HCT116 (cell line): ENCODE results near the gene DHRS9. TPM values are rescaled to one million over a fixed set of nuclear protein-coding genes. Genes with fewer than 3 reads are reported as not detected.
A peak's percentile ranks its signal among the peaks of the same experiment; 100 is the strongest.

Experiments used
- ATAC-seq: fragments of 200-7000 bp; cut with Tn5 transposase; 2 replicates; pipeline ENCODE4 v1.9.1; 2020; ENCODE audit warnings: mild to moderate bottlenecking, moderate library complexity
- BruUV-seq: library from RNA; stranded (reverse); fragments of 400-500 nt; replicated peaks from 2 replicates; lab custom pipeline; 2021; lab: Mats Ljungman, UMichigan
- CTCF ChIA-PET: fragments of 300-600 bp; sonication (Branson Sonifier 250); formaldehyde crosslinking; loops from one replicate; lab custom pipeline; 2021; ENCODE audit warnings: antibody characterized with exemption; lab: Charles Lee
- POLR2A ChIA-PET: fragments of 300-600, 350-600 bp; sonication (Branson Sonifier 250); formaldehyde crosslinking; loops from one replicate; lab custom pipeline; 2021; ENCODE audit warnings: antibody characterized with exemption; lab: Charles Lee
- RAD21 ChIA-PET, 2 experiments: fragments of 300-600 bp; sonication (Branson Sonifier 250); formaldehyde crosslinking; loops; one replicate each; lab custom pipeline; 2023; ENCODE audit warnings: low total read pairs in 2 of 2; ENCODE audit not compliant: uncharacterized antibody in 2 of 2, unreplicated experiment in 2 of 2, low non-redundant PET in 1 of 2; lab: Charles Lee
- DNase-seq: peaks from one replicate; pipeline ENCODE4 v3.0.0-alpha.2; 2010; ENCODE audit warnings: low read depth, low spot score
- H2AFZ ChIP-seq: fragments of 200-600 bp; shearing (Covaris generic), sonication (generic); 2 replicates; pipeline ENCODE4 v1.6.1; 2017; ENCODE audit warnings: low read depth, mixed run types, mixed read lengths, antibody characterized with exemption, low read length; ENCODE audit not compliant: poor library complexity, severe bottlenecking
- H3K27ac ChIP-seq: 2 replicates; pipeline ENCODE4 v1.5.1; 2012; ENCODE audit warnings: low read depth, low read length
- H3K27me3 ChIP-seq: fragments of 200-600 bp; sonication (generic); 2 replicates; pipeline ENCODE4 v1.6.1; 2016; ENCODE audit warnings: mixed run types, low read length, mixed read lengths; ENCODE audit not compliant: insufficient read depth
- H3K36me3 ChIP-seq, 2 experiments: fragments of 200-500 bp in 1 of 2; fragments of 200-600 bp in 1 of 2; sonication (Bioruptor generic) in 1 of 2; sonication (generic) in 1 of 2; 2 replicates each; pipeline versions ENCODE4 v1.5.1 to v1.6.1; 2014 to 2016; ENCODE audit warnings: low read length in 2 of 2, inconsistent platforms in 1 of 2, mixed read lengths in 1 of 2, mixed run types in 1 of 2; ENCODE audit not compliant: insufficient read depth in 2 of 2, control insufficient read depth in 1 of 2
- H3K4me1 ChIP-seq, 2 experiments: fragments of 200-600 bp in 1 of 2; sonication (generic) in 1 of 2; 2 replicates each; pipeline versions ENCODE4 v1.5.1 to v1.6.1; 2012 to 2017; ENCODE audit warnings: low read length in 2 of 2, inconsistent platforms in 1 of 2, mild to moderate bottlenecking in 1 of 2, mixed read lengths in 1 of 2, mixed run types in 1 of 2, moderate library complexity in 1 of 2; ENCODE audit not compliant: insufficient read depth in 2 of 2, control insufficient read depth in 1 of 2
- H3K4me2 ChIP-seq: fragments of 200-600 bp; sonication (generic); 2 replicates; pipeline ENCODE4 v1.6.1; 2017; ENCODE audit warnings: mixed run types, low read length, mixed read lengths
- H3K4me3 ChIP-seq, 2 experiments: fragments of 200-600 bp in 1 of 2; sonication (generic) in 1 of 2; replicated peaks in 1 of 2; 2 replicates each; pipeline ENCODE4 v1.5.1; 2011 to 2016; ENCODE audit warnings: low read length in 2 of 2, control low read depth in 1 of 2, low read depth in 1 of 2, mild to moderate bottlenecking in 1 of 2, mixed read lengths in 1 of 2, mixed run types in 1 of 2
- H3K79me2 ChIP-seq: fragments of 200-600 bp; sonication (generic); 2 replicates; pipeline ENCODE4 v1.6.1; 2017; ENCODE audit warnings: mild to moderate bottlenecking, mixed run types, low read length, moderate library complexity, mixed read lengths; ENCODE audit not compliant: insufficient read depth
- H3K9ac ChIP-seq: fragments of 200-600 bp; sonication (generic); 2 replicates; pipeline ENCODE4 v1.6.1; 2016; ENCODE audit warnings: low read length, mixed read lengths
- H3K9me2 ChIP-seq: fragments of 200-600 bp; sonication (generic), shearing (Covaris generic); 2 replicates; pipeline ENCODE4 v1.6.1; 2017; ENCODE audit warnings: mixed run types, mild to moderate bottlenecking, moderate library complexity; ENCODE audit not compliant: insufficient read depth
- H3K9me3 ChIP-seq, 2 experiments: fragments of 200-500 bp in 1 of 2; fragments of 200-600 bp in 1 of 2; sonication (Bioruptor generic) in 1 of 2; sonication (generic) in 1 of 2; 2 replicates each; pipeline ENCODE4 v1.6.1; 2014 to 2017; ENCODE audit warnings: low read length in 2 of 2, mixed read lengths in 2 of 2, inconsistent platforms in 1 of 2, low read depth in 1 of 2, mild to moderate bottlenecking in 1 of 2, mixed run types in 1 of 2, moderate library complexity in 1 of 2; ENCODE audit not compliant: control insufficient read depth in 1 of 2, insufficient read depth in 1 of 2
- H4K20me1 ChIP-seq: fragments of 200-600 bp; sonication (generic), shearing (Covaris generic); 2 replicates; pipeline ENCODE4 v1.6.1; 2017; ENCODE audit warnings: mixed run types, mild to moderate bottlenecking, moderate library complexity; ENCODE audit not compliant: insufficient read depth
- CBX3 ChIP-seq: IDR thresholded peaks from 2 replicates; pipeline ENCODE4 v1.6.1; 2012; ENCODE audit warnings: low read depth
- CEBPB ChIP-seq: IDR thresholded peaks from 2 replicates; pipeline ENCODE4 v1.6.1; 2012; ENCODE audit warnings: low read depth
- ELF1 ChIP-seq: IDR thresholded peaks from 2 replicates; pipeline ENCODE4 v1.6.1; 2012; ENCODE audit warnings: low read depth, borderline replicate concordance
- EZH2 ChIP-seq: fragments of 200-600 bp; sonication (generic); IDR thresholded peaks from 2 replicates; pipeline ENCODE4 v1.6.1; 2017; ENCODE audit warnings: antibody characterized with exemption, mixed run types
- EZH2phosphoT487 ChIP-seq: fragments of 200-600 bp; IDR thresholded peaks from 2 replicates; pipeline ENCODE4 v1.6.1; 2018; ENCODE audit warnings: antibody characterized with exemption, borderline replicate concordance
- FOSL1 ChIP-seq: IDR thresholded peaks from 2 replicates; pipeline ENCODE4 v1.6.1; 2012; ENCODE audit warnings: low read depth
- JUND ChIP-seq: IDR thresholded peaks from 2 replicates; pipeline ENCODE4 v1.6.1; 2012
- MAX ChIP-seq: IDR thresholded peaks from 2 replicates; pipeline ENCODE4 v1.6.1; 2012
- POLR2A ChIP-seq: IDR thresholded peaks from 2 replicates; pipeline ENCODE4 v1.7.0; 2011; ENCODE audit warnings: borderline replicate concordance; ENCODE audit not compliant: insufficient read depth, insufficient read length; ENCODE audit errors: extremely low read depth
- POLR2AphosphoS5 ChIP-seq: IDR thresholded peaks from 2 replicates; pipeline ENCODE4 v1.6.1; 2011; ENCODE audit warnings: mild to moderate bottlenecking, low read depth, low read length, moderate library complexity
- SIN3A ChIP-seq: IDR thresholded peaks from 2 replicates; pipeline ENCODE4 v1.6.1; 2012; ENCODE audit warnings: low read depth
- SP1 ChIP-seq: IDR thresholded peaks from 2 replicates; pipeline ENCODE4 v1.6.1; 2012; ENCODE audit warnings: low read depth
- SRF ChIP-seq: IDR thresholded peaks from 2 replicates; pipeline ENCODE4 v1.6.1; 2012; ENCODE audit warnings: low read depth
- TCF7L2 ChIP-seq: IDR thresholded peaks from 2 replicates; pipeline ENCODE4 v1.7.0; 2011; ENCODE audit warnings: borderline replicate concordance, inconsistent platforms; ENCODE audit not compliant: insufficient read depth, insufficient read length; ENCODE audit errors: extremely low read depth
- ZNF274 ChIP-seq: fragments of 200-500 bp; sonication (Bioruptor generic); IDR thresholded peaks from 2 replicates; pipeline ENCODE4 v1.6.1; 2014; ENCODE audit warnings: mild to moderate bottlenecking, low read depth, low read length, inconsistent platforms
- intact Hi-C: fragments of 100-400 bp; cut with micrococcal nuclease; formaldehyde crosslinking; loops from 2 replicates; pipeline ENCODE4 v1.10.0; 2022
- total RNA-seq: library from RNA; stranded (reverse); gene quantifications from one replicate; pipeline ENCODE4 v1.2.1, GENCODE V29; 2021; ENCODE audit not compliant: unreplicated experiment
- TF ChIP-seq, protein P1 (sequence below): IDR thresholded peaks from 2 replicates; pipeline ENCODE4 v1.6.1; 2011; ENCODE audit warnings: mild to moderate bottlenecking, low read length, moderate library complexity; ENCODE audit not compliant: insufficient replicate concordance; ENCODE audit errors: extremely low read depth

The DHRS9 gene
- total RNA-seq, 1 experiment from 2014 or later = 0.15 TPM

- TF ChIP-seq MAX (no peak), FOSL1 (no peak), SIN3A (no peak)
Observed at GRCh38 chr2:169093535-169093934, 24.2 kb downstream of the DHRS9 start (continued).

- intact Hi-C loops = no loop called here
- CTCF ChIA-PET = no interaction called here
- POLR2A ChIA-PET = no interaction called here
Observed at GRCh38 chr2:169094676-169095075, 25.3 kb downstream of the DHRS9 start.

GRCh38 chr2:169095621-169096105 lies 26.3 kb downstream of the DHRS9 start:
- Histone ChIP-seq H3K27ac (no peak overlapping the region), H3K4me1 (peaks cover 18 to 31% of the 10 kb centered on the region in 2 experiments; a peak in 3 of 4 replicates), H2AFZ (peak overlapping the region; percentile 81), H3K9ac (no peak overlapping the region), H3K4me2 (peak overlapping the region; percentile 72), H3K9me3 (no peaks in the 10 kb centered on the region), H3K27me3 (peaks cover 5% of the 10 kb centered on the region; the same call in 1 of the 2 replicates), H3K79me2 (no peaks in the 10 kb centered on the region), H3K4me3 (peak overlapping the region in 1 of 2 experiments; percentile 22; a peak in 1 of 4 replicates), H4K20me1 (no peaks in the 10 kb centered on the region), H3K9me2 (no peaks in the 10 kb centered on the region), H3K36me3 (no peaks in the 10 kb centered on the region)
- ATAC-seq = peak; percentile 84
- RAD21 ChIA-PET = no interaction called here
- intact Hi-C loops = no loop called here
- POLR2A ChIA-PET = no interaction called here
- CTCF ChIA-PET = interaction anchor here (1.2 to 1.8 kb wide), 2 partner anchors 14 to 126 kb away, joined by 7 to 9 read pairs; no protein-coding TSS in a partner anchor
- BruUV-seq = no TSS peak
- DNase-seq = peak; percentile 48
- TF ChIP-seq POLR2AphosphoS5 (no peak), SRF (no peak), POLR2A (no peak), FOSL1 (peak; percentile 71), SIN3A (no peak), ELF1 (no peak), MAX (peak; percentile 36; the same call in 1 of the 2 replicates), SP1 (peak; percentile 53), CEBPB (peak; percentile 61), CBX3 (peak; percentile 83), ZNF274 (no peak), EZH2phosphoT487 (no peak), EZH2 (no peak)
- TF ChIP-seq, protein P1, sequence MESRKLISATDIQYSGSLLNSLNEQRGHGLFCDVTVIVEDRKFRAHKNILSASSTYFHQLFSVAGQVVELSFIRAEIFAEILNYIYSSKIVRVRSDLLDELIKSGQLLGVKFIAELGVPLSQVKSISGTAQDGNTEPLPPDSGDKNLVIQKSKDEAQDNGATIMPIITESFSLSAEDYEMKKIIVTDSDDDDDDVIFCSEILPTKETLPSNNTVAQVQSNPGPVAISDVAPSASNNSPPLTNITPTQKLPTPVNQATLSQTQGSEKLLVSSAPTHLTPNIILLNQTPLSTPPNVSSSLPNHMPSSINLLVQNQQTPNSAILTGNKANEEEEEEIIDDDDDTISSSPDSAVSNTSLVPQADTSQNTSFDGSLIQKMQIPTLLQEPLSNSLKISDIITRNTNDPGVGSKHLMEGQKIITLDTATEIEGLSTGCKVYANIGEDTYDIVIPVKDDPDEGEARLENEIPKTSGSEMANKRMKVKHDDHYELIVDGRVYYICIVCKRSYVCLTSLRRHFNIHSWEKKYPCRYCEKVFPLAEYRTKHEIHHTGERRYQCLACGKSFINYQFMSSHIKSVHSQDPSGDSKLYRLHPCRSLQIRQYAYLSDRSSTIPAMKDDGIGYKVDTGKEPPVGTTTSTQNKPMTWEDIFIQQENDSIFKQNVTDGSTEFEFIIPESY = no peak

More at GRCh38 chr2:169094676-169095075, 25.3 kb downstream of the DHRS9 start:
- ATAC-seq (no peak), DNase-seq (no peak)
- H3K4me2 ChIP-seq = no peak overlapping the region; the same call in 1 of the 2 replicates
- no peaks in the 10 kb centered on the region for H3K9me3 ChIP-seq
- no peaks in the 10 kb centered on the region for H4K20me1 ChIP-seq
- no peak overlapping the region for H3K9ac ChIP-seq
- H2AFZ ChIP-seq = no peak overlapping the region
- H3K4me3 ChIP-seq = no peak overlapping the region
- H3K4me1 ChIP-seq = peaks cover 18 to 31% of the 10 kb centered on the region in 2 experiments; a peak in 3 of 4 replicates
- H3K36me3 ChIP-seq = no peaks in the 10 kb centered on the region
- no peaks in the 10 kb centered on the region for H3K9me2 ChIP-seq
- RAD21 ChIA-PET = no interaction called here
- no peak overlapping the region for H3K27ac ChIP-seq
- BruUV-seq = no TSS peak
- H3K27me3 ChIP-seq = peaks cover 5% of the 10 kb centered on the region; the same call in 1 of the 2 replicates
- no peak for TF ChIP-seq TCF7L2
- TF ChIP-seq MAX = no peak
- no peak for TF ChIP-seq SP1
- no peak for TF ChIP-seq CBX3
- TF ChIP-seq JUND = no peak
- H3K79me2 ChIP-seq = no peaks in the 10 kb centered on the region
